Tibial nerve (tissue), 4 donors: Measurements from ENCODE around the gene EYA2. TPM values are rescaled to one million over a fixed set of nuclear protein-coding genes. Genes with fewer than 3 reads are reported as not detected.

Experiments
- DNase-seq, 2 donors: peaks; one replicate each; pipeline ENCODE4 v3.0.0-alpha.2; 2019; ENCODE audit warnings: low spot score in 2 of 2
- H3K27ac ChIP-seq, 4 donors: fragments of 200-600 bp; sonication (generic) in 3 of 4; one replicate each; pipeline ENCODE4 v1.5.1; 2017 to 2019; ENCODE audit warnings: mild to moderate bottlenecking in 1 of 4
- H3K27me3 ChIP-seq, 2 donors: fragments of 200-600 bp; sonication (generic) in 1 of 2; one replicate each; pipeline versions ENCODE4 v1.5.1 to v1.6.0; 2017 to 2019
- H3K36me3 ChIP-seq, 3 donors: fragments of 200-600 bp; sonication (generic); one replicate each; pipeline ENCODE4 v1.5.1; 2018 to 2019
- H3K4me1 ChIP-seq, 4 donors: fragments of 200-600 bp; sonication (generic) in 3 of 4; one replicate each; pipeline ENCODE4 v1.5.1; 2017 to 2019
- H3K4me3 ChIP-seq, 4 donors: fragments of 200-600 bp; sonication (generic) in 3 of 4; one replicate each; pipeline ENCODE4 v1.5.1; 2017 to 2019; ENCODE audit warnings: mild to moderate bottlenecking in 1 of 4, moderate library complexity in 1 of 4
- H3K9me3 ChIP-seq, 4 donors: fragments of 200-600 bp; sonication (generic) in 3 of 4; one replicate each; pipeline ENCODE4 v1.5.1; 2017 to 2019
- CTCF ChIP-seq, 5 experiments: fragments of 200-600 bp in 3 of 5; fragments of 450-650 bp in 2 of 5; sonication (generic) in 3 of 5; IDR thresholded peaks; one replicate each; pipeline ENCODE4 v1.5.1; 2016 to 2019; ENCODE audit warnings: antibody characterized with exemption in 5 of 5, mild to moderate bottlenecking in 3 of 5, moderate library complexity in 2 of 5
- EP300 ChIP-seq, 2 donors: sonication (generic); formaldehyde crosslinking; IDR thresholded peaks; one replicate each; pipeline ENCODE4 v1.6.1; 2017; ENCODE audit warnings: antibody characterized with exemption in 2 of 2, mild to moderate bottlenecking in 1 of 2
- POLR2A ChIP-seq, 2 donors: fragments of 450-650 bp; IDR thresholded peaks; one replicate each; pipeline ENCODE4 v1.6.1; 2017; ENCODE audit warnings: antibody characterized with exemption in 2 of 2, mild to moderate bottlenecking in 2 of 2, moderate library complexity in 2 of 2
- WGBS, 2 donors: methylation state at CpG; one replicate each; pipeline ENCODE4 v1.1.5; 2018; 5-methylcytosine and 5-hydroxymethylcytosine counted together
- total RNA-seq, 4 donors: library from RNA; depleted of rRNA; stranded (reverse); fragments of >200 nt; gene quantifications; one replicate each; pipeline ENCODE4 v1.1.0, GENCODE V29; 2016

Gene EYA2
- total RNA-seq, 4 donors from 2014 or later = 13.8 to 25.5 (median 20.2) TPM

- DNase-seq = no peak
These were observed 68.0 kb downstream of the EYA2 start for GRCh38 chr20:46962452-46963195.

GRCh38 chr20:46963196-46963529 lies 68.5 kb downstream of the EYA2 start:
- H3K9me3 ChIP-seq = no peaks in the 10 kb centered on the region
- WGBS, 2 donors = 40 to 44% methylated on average over 3 of the region's 3 CpGs
- no peak overlapping the region for H3K4me3 ChIP-seq
- DNase-seq = no peak
- H3K36me3 ChIP-seq = no peaks in the 10 kb centered on the region
- no peak overlapping the region for H3K27ac ChIP-seq
- H3K4me1 ChIP-seq = peaks cover 0 to 6% (median 2%) of the 10 kb centered on the region in 4 donors
- no peaks in the 10 kb centered on the region for H3K27me3 ChIP-seq
- TF ChIP-seq CTCF (IDR thresholded peaks at IDR 0.05) (no peak), EP300 (IDR thresholded peaks at IDR 0.05) (no peak)

More at GRCh38 chr20:46962452-46963195, 68.0 kb downstream of the EYA2 start:
- TF ChIP-seq CTCF (IDR thresholded peaks at IDR 0.05) = no peak
- no peak for TF ChIP-seq EP300 (IDR thresholded peaks at IDR 0.05)
- no peak for TF ChIP-seq POLR2A (IDR thresholded peaks at IDR 0.05)
- H3K36me3 ChIP-seq = no peaks in the 10 kb centered on the region
- no peaks in the 10 kb centered on the region for H3K27me3 ChIP-seq
- H3K9me3 ChIP-seq = no peaks in the 10 kb centered on the region
- WGBS, 2 donors = 68 to 71% methylated on average over 11 of the region's 11 CpGs
- H3K4me3 ChIP-seq = no peak overlapping the region
- H3K27ac ChIP-seq = no peak overlapping the region
- H3K4me1 ChIP-seq = peaks cover 0 to 6% (median 2%) of the 10 kb centered on the region in 4 donors

GRCh38 chr20:46963758-46964617 lies 69.3 kb downstream of the EYA2 start:
- no peaks in the 10 kb centered on the region for H3K9me3 ChIP-seq
- H3K27ac ChIP-seq = no peak overlapping the region
- no peak for TF ChIP-seq POLR2A (IDR thresholded peaks at IDR 0.05)
- no peak for TF ChIP-seq EP300 (IDR thresholded peaks at IDR 0.05)
- no peak for TF ChIP-seq CTCF (IDR thresholded peaks at IDR 0.05)
- DNase-seq = no peak
- H3K36me3 ChIP-seq = no peaks in the 10 kb centered on the region
- H3K4me1 ChIP-seq = peaks cover 0 to 6% (median 2%) of the 10 kb centered on the region in 4 donors
- no peak overlapping the region for H3K4me3 ChIP-seq
- 74 to 78% methylated on average over 13 of the region's 13 CpGs for WGBS, 2 donors
- H3K27me3 ChIP-seq = no peaks in the 10 kb centered on the region

GRCh38 chr20:46964618-46965455 lies 70.2 kb downstream of the EYA2 start:
- Histone ChIP-seq H3K9me3 (no peaks in the 10 kb centered on the region), H3K36me3 (no peaks in the 10 kb centered on the region), H3K4me1 (peaks cover 0 to 6% (median 2%) of the 10 kb centered on the region in 4 donors), H3K27ac (no peak overlapping the region), H3K4me3 (no peak overlapping the region), H3K27me3 (no peaks in the 10 kb centered on the region)
- 89 to 93% methylated on average over 16 to 17 of the region's 17 CpGs for WGBS, 2 donors
- no peak for DNase-seq
- TF ChIP-seq EP300 (IDR thresholded peaks at IDR 0.05) = no peak
- TF ChIP-seq CTCF (IDR thresholded peaks at IDR 0.05) = no peak
- no peak for TF ChIP-seq POLR2A (IDR thresholded peaks at IDR 0.05)
